ENCODE results near the gene ZMAT1.
"Not testable (repeated sequence)": the region's sequence is repeated elsewhere in the genome, so short reads cannot be mapped to it uniquely, and the experiment has no call there.

ZMAT1 gene

GRCh38 chrX:101931488-101932248, at the start of gene ZMAT1:
Gene ZMAT1, minus strand, starts transcription at chrX:101932027. Its CDS starts 19 bp downstream, at chrX:101932008.
- DNase-seq, result peak; percentile 84

- DNase-seq, result peak; percentile 34
Measured at GRCh38 chrX:101977106-101977505, 45.3 kb upstream of the ZMAT1 start.

DNA sequence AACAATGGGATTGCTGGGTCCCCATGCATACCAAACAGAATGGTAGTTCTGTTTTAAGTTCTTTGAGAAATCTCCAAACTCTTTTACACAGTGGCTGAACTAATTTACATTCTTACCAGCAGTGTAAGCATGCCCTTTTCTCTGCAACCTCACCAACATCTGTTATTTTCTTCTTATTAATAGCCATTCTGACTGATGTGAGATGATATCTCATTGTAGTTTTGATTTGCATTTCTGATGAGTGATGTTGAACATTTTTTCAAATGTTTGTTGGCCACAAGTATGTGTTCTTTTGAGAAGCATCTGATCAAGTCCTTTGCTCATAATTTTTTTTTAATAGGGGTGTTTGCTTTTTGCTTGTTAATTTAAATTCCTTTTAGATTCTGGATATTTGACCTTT, 41.2 kb upstream of the ZMAT1 start:
- peak; percentile 17 for DNase-seq

DNA sequence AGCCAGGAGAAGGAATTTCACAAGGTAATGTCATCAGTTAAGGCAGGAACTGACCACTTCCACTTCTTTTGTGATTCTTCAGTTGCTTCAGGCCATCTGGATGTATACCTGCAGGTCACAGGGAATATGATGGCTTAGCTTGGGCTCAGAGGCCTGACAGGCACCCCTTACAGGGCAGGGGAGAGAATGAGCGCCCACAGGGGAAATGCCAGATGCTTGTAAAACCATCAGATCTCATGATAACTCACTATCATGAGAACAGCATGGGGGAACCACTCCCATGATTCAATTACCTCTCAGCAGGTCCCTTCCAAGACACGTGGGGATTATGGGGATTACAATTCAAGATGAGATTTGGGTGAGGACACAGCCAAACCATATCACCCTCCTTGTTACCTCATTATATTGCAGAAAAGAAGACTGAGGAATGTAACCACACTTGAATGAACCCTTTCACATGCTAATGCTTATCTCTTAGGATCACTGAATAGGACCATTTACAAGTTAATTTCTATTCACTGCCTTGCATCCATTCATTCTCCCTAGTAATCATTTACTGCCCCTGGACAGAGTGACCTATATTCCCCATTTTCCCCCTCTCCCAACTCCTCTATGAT, 33.2 kb upstream of the ZMAT1 start:
- not testable (repeated sequence) for DNase-seq

GRCh38 chrX:101958139-101958538, 26.3 kb upstream of the ZMAT1 start:
- peak; percentile 17 for DNase-seq

DNA sequence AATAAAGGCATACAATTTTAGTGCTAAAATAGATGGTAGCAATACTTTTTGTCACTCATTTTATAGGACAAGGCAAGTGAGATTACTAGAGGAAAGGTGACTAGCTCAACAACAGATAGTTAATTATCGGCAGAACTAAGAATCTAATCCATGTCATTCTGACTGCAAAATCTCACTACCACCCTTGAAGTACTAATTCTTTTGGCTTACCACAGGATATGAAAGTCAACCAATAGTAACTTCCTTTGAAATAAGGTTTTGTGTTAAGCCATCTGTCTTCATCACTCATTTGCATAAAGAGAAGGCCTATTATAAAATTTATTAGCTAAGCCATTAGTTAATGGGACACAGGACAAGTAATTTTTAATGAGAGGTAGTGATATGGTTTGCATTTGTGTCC, 25.3 kb upstream of the ZMAT1 start:
- DNase-seq, result no peak

GRCh38 chrX:101956556-101956955, 24.7 kb upstream of the ZMAT1 start:
- no peak for DNase-seq

- no peak for DNase-seq
Measured at GRCh38 chrX:101950581-101950980, 18.8 kb upstream of the ZMAT1 start.

GRCh38 chrX:101932249-101932570, 383 bp upstream of the ZMAT1 start:
- DNase-seq, result no peak

DNA sequence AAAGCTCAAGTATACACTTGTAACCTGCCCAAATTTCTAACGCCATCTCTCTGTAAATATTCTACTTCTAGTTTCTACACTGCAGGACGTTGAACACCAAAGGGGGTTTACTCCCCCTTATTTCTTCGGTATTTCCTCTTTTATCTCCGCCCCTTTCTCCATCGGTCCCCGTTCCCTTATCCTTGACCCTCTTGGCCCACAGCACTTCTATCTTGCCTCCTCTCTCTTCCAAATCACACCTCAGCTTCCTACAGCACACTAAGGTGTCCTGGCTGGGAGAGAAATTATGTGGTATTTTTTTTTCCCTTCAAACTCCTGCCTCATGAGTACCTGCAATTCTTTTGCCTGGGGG, 715 bp downstream of the ZMAT1 start:
- no peak for DNase-seq

- no peak for DNase-seq
Measured at GRCh38 chrX:101925733-101926132, 6.1 kb downstream of the ZMAT1 start.

DNA sequence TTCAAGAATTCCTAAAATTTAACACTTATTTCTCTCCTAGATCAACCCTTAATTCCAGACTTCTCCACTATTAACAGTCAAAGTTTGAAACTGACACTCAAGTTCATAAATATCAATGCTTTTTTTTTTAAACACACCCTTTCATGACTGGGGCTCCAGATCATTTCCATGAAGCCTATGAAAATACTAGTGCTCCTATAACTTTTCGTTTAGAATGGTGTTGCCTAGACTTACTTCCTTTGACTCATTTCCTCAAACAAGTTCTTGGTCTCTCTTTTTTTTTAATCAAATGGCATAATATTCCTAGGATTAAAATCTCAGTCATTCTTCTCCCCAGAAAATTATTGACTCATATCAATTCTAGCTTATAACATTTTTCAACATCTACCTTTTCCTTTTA, 13.1 kb downstream of the ZMAT1 start:
- no peak for DNase-seq

GRCh38 chrX:101906136-101906796, 25.6 kb downstream of the ZMAT1 start:
- DNase-seq, result no peak

DNA sequence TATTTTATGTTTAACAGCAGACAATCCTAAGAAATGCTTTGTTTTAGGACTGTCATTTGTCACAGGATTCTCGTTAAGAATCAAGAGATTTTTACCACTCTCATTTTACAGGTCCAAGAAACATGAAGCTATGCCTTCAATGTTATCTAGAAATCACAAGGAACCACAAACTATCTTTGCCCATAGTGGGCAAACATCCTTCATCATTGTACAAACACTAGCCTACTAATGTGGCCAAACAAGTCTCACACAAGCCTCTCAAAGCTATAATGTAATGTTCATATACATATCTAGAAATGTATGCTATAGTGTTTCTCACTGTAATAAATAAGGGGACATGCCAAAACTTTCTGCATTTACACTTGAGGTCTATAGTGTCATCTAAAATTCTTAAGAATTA, 26.8 kb downstream of the ZMAT1 start:
- no peak for DNase-seq
